Measurements from ENCODE around the gene CPA4.

The CPA4 gene

GRCh38 chr7:130275826-130276297 is 17.1 kb upstream of the CPA4 start:
- DNase-seq: no peak

- DNase-seq: no peak
Measured at GRCh38 chr7:130276796-130277762, 15.9 kb upstream of the CPA4 start.

- peak; percentile 83 for DNase-seq
Measured at GRCh38 chr7:130277763-130278643, 15.0 kb upstream of the CPA4 start.

GRCh38 chr7:130278860-130279259 is 14.1 kb upstream of the CPA4 start:
- peak; percentile 55 for DNase-seq

GRCh38 chr7:130279286-130279685 is 13.7 kb upstream of the CPA4 start:
- DNase-seq: no peak

- no peak for DNase-seq
Measured at GRCh38 chr7:130279906-130280305, 13.1 kb upstream of the CPA4 start.

- peak; percentile 89 for DNase-seq
Measured at GRCh38 chr7:130281260-130281659, 11.7 kb upstream of the CPA4 start.

GRCh38 chr7:130286881-130287280 is 6.1 kb upstream of the CPA4 start:
- DNase-seq: no peak

- DNase-seq: no peak
Measured at GRCh38 chr7:130288168-130288567, 4.8 kb upstream of the CPA4 start.

GRCh38 chr7:130288829-130289228 is 4.1 kb upstream of the CPA4 start:
- no peak for DNase-seq

- no peak for DNase-seq
Measured at GRCh38 chr7:130289478-130289877, 3.5 kb upstream of the CPA4 start.

- DNase-seq: no peak
Measured at GRCh38 chr7:130290745-130291144, 2.2 kb upstream of the CPA4 start.

GRCh38 chr7:130293521-130293920 is 560 bp downstream of the CPA4 start:
- no peak for DNase-seq

GRCh38 chr7:130294314-130294713 is 1.4 kb downstream of the CPA4 start:
- no peak for DNase-seq

GRCh38 chr7:130296221-130296951 is 3.4 kb downstream of the CPA4 start:
- no peak for DNase-seq

GRCh38 chr7:130297628-130298543 is 4.9 kb downstream of the CPA4 start:
- DNase-seq: peak; percentile 69

- DNase-seq: no peak
Measured at GRCh38 chr7:130298544-130299326, 5.8 kb downstream of the CPA4 start.

GRCh38 chr7:130299866-130300265 is 6.9 kb downstream of the CPA4 start:
- peak; percentile 68 for DNase-seq

- no peak for DNase-seq
Measured at GRCh38 chr7:130301501-130302020, 8.6 kb downstream of the CPA4 start.

- no peak for DNase-seq
Measured at GRCh38 chr7:130302649-130303048, 9.7 kb downstream of the CPA4 start.

GRCh38 chr7:130303127-130303526 is 10.2 kb downstream of the CPA4 start:
- DNase-seq: no peak
